GM12801 (cell line): ENCODE measurements around the gene PSME4.

Experiments used
- TF ChIP-seq, protein P1 (sequence below): IDR thresholded peaks from one replicate; pipeline ENCODE4 v1.5.1; 2011; ENCODE audit warnings: control low read depth; ENCODE audit not compliant: insufficient read length; ENCODE audit errors: extremely low read depth

The PSME4 gene

DNA sequence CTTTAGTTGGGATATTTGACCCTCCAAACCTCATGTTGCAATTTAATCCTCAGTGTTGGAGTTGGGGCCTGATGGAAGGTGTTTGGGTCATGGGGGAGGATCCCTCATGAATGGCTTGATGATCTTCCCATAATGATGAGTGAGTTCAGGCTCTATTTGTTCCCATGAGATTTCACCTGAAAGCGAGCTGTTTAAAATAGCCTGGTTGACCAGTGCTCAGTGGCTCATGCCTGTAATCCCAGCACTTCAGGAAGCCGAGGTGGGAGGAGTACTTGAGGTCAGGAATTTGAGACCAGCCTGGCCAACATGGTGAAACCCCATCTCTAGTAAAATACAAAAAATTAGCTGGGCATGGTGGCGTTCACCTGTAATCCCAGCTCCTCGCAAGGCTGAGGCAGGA, 14.9 kb upstream of the PSME4 start:
- TF ChIP-seq, protein P1, sequence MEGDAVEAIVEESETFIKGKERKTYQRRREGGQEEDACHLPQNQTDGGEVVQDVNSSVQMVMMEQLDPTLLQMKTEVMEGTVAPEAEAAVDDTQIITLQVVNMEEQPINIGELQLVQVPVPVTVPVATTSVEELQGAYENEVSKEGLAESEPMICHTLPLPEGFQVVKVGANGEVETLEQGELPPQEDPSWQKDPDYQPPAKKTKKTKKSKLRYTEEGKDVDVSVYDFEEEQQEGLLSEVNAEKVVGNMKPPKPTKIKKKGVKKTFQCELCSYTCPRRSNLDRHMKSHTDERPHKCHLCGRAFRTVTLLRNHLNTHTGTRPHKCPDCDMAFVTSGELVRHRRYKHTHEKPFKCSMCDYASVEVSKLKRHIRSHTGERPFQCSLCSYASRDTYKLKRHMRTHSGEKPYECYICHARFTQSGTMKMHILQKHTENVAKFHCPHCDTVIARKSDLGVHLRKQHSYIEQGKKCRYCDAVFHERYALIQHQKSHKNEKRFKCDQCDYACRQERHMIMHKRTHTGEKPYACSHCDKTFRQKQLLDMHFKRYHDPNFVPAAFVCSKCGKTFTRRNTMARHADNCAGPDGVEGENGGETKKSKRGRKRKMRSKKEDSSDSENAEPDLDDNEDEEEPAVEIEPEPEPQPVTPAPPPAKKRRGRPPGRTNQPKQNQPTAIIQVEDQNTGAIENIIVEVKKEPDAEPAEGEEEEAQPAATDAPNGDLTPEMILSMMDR = no peak

DNA sequence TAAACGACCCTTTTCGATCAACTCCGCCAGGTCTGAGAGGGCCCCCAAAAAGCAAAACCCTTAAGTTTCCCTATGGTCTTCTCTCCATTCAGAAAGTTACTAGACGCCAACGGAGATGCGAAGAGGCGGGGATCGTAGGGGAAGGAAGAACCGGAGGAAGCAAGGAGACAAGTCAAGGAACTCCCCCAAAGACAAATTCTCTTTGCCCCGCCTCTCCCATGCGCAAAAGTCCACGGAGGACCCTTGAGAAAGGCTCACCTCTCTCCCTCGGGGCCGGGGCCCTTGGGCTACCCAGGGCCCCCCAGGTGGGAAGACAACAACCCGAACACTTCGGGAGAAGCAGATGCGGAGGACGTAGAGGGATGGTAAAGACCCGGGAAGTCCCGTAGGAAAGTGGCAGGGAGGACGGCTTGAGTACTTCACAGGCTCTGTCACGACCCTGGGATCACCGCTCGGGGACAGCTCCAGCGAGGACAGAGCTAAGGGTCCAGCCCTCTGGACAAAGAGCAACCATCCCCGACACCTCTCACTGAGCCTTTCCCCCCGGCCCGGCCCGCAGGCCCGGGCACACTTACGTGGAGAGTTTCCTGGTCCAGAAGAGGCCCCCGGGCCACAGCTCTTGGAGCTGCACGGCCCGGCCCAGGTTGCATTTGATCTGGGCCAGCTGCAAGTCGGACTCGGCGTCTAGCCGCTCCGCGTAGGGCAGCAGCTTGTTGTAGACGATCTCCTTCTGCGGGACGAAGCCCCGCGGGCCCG, 647 bp downstream of the PSME4 start:
- TF ChIP-seq, protein P1 = no peak

DNA sequence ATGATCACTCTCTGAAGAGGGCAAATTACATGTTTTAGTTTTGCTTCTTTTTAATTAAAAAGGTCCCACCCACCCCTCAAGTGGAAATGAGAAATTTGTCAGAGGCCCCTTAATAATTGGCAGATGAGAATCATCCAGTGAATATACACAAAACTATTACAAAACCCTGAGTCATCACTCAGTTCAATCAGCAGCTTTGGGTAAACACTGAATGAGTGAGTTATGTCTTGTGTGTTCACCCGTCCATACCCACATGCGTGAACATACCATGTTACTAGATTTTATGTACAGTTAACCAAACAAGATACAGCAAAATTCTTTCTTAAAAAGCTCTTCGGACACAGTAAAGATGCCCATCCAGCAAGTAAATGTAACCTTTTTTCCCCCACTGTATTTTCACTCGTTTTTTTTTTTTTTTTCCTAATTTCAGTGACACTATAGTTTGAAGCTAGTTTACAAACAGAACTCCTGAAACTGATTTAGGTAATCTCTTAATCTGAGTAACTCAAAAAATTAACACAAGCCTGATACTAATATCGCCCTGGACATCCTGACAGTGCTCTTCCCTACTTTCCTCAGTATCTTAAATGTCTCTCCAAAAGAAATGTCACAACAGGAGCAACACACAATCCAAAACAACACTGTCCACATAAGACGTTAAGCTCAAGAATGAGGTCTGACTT, 1.4 kb downstream of the PSME4 start:
- TF ChIP-seq, protein P1 = no peak

DNA sequence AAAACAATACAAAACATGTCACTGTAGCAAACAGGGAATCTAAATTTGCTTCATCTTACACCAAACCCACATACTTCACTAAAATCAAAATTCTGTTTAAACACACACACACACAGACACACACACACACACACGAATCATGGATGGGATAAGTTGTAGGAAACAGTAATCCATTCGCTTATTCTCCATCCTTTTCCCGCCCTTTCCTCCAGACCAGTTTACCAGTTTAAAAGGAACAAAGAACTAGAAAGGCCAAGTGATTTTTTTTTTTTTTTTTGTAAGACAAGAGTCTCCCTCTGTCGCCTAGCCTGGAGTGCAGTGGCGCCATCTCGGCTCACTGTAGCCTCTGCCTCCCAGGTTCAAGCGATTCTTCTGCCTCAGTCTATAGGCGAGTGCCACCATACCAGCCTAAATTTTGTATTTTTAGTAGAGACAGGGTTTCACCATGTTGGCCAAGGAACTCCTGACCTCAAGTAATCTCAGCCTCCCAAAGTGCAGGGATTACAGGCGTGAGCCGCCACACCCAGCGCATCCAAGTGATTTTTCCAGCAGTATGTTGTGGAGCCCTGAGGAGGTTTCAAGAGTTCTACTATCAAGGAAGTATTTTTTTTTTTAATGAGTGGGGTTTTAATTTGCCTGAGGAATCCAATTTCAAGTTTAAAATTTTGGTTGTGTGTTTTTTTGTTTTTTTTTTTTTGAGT, 5.7 kb downstream of the PSME4 start:
- TF ChIP-seq, protein P1 = no peak

DNA sequence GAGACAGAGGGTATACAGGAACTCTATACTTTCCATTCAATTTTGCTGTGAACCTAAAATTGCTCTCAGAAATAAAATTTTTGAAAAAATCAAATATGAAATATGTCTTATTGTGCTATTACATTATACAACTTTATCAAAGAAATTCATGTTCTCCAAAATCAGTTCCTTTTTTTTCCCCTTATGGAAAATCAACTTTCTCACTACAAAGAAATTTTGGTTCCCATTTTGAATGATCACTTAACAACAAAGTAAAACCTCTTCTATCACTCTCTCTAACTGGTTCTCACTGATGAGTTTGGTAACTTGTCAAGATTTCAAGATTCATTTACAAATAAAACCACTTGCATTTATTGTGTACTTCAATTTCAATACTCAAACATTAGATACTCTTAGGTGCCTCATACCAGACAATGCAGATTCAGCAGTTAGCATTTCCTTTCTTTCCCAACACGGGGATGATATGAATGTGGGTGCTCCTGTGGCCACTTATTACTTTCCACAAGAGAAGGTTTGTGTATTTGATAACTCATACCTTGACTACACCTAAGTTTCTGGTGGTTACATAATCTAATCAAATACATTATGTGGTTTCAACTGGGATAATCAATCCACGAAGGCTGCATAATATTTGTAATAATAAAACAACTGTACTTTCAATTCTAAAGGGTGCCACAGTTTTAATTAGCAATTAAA, 6.4 kb downstream of the PSME4 start:
- TF ChIP-seq, protein P1 = no peak

DNA sequence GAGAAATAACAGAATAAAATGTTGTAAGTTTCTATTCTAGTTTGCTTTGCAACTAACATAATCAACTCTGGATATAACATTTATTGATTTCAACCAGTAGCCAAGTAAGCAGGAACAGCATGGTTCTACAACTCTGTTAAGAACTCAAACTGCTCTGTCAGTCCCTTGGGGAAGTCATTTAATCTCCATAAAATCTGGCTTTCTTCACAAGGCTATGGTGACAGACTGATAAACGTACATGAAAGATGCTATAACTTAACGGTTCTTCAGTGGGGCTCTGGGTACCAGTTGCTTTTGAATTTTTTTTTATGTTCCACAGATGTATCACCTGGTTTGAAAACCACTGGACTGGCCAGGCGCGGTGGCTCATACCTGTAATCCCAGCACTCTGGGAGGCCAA, 10.3 kb downstream of the PSME4 start:
- TF ChIP-seq, protein P1 = no peak

DNA sequence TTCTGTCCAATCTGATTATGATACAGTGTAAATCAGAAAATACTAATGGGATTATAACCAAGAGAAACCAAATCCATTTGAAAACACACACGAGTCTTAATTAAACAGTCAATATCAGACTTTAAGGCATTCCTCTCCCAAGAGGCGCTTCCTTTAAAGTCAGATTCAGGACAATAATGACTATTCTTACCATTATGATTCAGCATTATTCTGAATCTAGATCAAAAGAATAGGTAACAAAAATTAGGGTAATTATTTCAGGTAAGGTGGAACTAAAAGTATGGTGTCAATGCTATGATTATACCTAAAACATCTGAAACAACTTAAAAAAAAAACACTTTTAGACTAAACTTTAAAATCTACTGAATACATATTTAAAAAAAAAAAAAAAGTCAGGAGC, 12.3 kb downstream of the PSME4 start:
- TF ChIP-seq, protein P1 = no peak
